ENCODE results near the gene ATRNL1.
"Not testable (repeated sequence)": the region's sequence is repeated elsewhere in the genome, so short reads cannot be mapped to it uniquely, and the experiment has no call there.

The ATRNL1 gene

GRCh38 chr10:115091161-115091560, 2.0 kb upstream of the ATRNL1 start:
- DNase-seq = no peak

- no peak for DNase-seq
Observed at GRCh38 chr10:115092258-115092554, 959 bp upstream of the ATRNL1 start.

GRCh38 chr10:115092555-115093285, 445 bp upstream of the ATRNL1 start:
- no peak for DNase-seq

- no peak for DNase-seq
Observed at GRCh38 chr10:115093776-115094408, 727 bp downstream of the ATRNL1 start.

GRCh38 chr10:115094416-115095140, 1.4 kb downstream of the ATRNL1 start:
- no peak for DNase-seq

GRCh38 chr10:115095758-115096157, 2.6 kb downstream of the ATRNL1 start:
- no peak for DNase-seq

GRCh38 chr10:115103700-115104099, 10.5 kb downstream of the ATRNL1 start:
- DNase-seq = no peak

- not testable (repeated sequence) for DNase-seq
Observed at GRCh38 chr10:115105411-115105810, 12.2 kb downstream of the ATRNL1 start.

- DNase-seq = no peak
Observed at GRCh38 chr10:115107830-115108229, 14.7 kb downstream of the ATRNL1 start.

- DNase-seq = no peak
Observed at GRCh38 chr10:115117301-115117700, 24.1 kb downstream of the ATRNL1 start.

- DNase-seq = no peak
Observed at GRCh38 chr10:115118346-115118745, 25.2 kb downstream of the ATRNL1 start.

GRCh38 chr10:115125505-115125904, 32.3 kb downstream of the ATRNL1 start:
- DNase-seq = no peak

GRCh38 chr10:115129752-115130151, 36.6 kb downstream of the ATRNL1 start:
- no peak for DNase-seq

- no peak for DNase-seq
Observed at GRCh38 chr10:115136616-115137015, 43.5 kb downstream of the ATRNL1 start.

- no peak for DNase-seq
Observed at GRCh38 chr10:115141254-115141653, 48.1 kb downstream of the ATRNL1 start.

GRCh38 chr10:115157357-115157756, 64.2 kb downstream of the ATRNL1 start:
- DNase-seq = no peak

- DNase-seq = no peak
Observed at GRCh38 chr10:115163129-115163528, 70.0 kb downstream of the ATRNL1 start.

- no peak for DNase-seq
Observed at GRCh38 chr10:115164220-115164619, 71.1 kb downstream of the ATRNL1 start.

GRCh38 chr10:115167751-115168150, 74.6 kb downstream of the ATRNL1 start:
- DNase-seq = no peak

- no peak for DNase-seq
Observed at GRCh38 chr10:115171392-115171960, 78.3 kb downstream of the ATRNL1 start.

GRCh38 chr10:115173915-115174443, 80.8 kb downstream of the ATRNL1 start:
- DNase-seq = no peak

- not testable (repeated sequence) for DNase-seq
Observed at GRCh38 chr10:115207276-115207675, 114.1 kb downstream of the ATRNL1 start.

GRCh38 chr10:115209133-115209532, 116.0 kb downstream of the ATRNL1 start:
- no peak for DNase-seq

GRCh38 chr10:115214829-115215228, 121.7 kb downstream of the ATRNL1 start:
- no peak for DNase-seq

Data from activated naive CD4-positive, alpha-beta T cell (primary cell).